Subcutaneous adipose tissue (tissue), 4 donors: ENCODE data around the gene PAK6. TPM values are rescaled to one million over a fixed set of nuclear protein-coding genes. Genes with fewer than 3 reads are reported as not detected.

Experiments used
- total RNA-seq, 4 donors: library from RNA; depleted of rRNA; stranded (reverse); fragments of >200 nt; gene quantifications; one replicate each; pipeline ENCODE4 v1.1.0, GENCODE V29; 2016
- TF ChIP-seq, protein P1 (sequence below): fragments of 450-650 bp; IDR thresholded peaks from one replicate; pipeline ENCODE4 v1.5.1; 2016; ENCODE audit warnings: low read depth, mild to moderate bottlenecking, control low read depth, antibody characterized with exemption, moderate library complexity

PAK6 gene
- total RNA-seq, 4 donors from 2014 or later = 0.49 to 4.1 (median 0.81) TPM

DNA sequence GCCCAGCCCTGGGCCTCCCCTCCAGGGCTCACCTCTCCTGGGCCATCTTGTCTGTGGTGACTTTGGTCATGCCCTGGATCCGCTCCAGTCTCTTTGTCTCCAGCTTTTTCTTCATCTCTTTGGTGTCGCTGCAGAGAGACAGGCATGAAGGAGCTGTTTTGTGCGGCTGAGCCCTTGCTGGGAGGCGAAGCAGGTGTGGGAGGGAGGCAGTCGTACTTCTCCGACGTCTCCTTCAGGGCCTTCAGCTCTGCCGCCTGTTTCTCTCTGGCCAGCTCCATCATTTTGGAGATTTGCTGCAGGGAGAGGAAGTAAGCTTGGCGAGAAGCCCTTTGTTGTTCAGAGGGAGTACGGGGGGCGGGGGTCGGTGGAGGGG is 51.7 kb downstream of the PAK6 start:
- TF ChIP-seq, protein P1, sequence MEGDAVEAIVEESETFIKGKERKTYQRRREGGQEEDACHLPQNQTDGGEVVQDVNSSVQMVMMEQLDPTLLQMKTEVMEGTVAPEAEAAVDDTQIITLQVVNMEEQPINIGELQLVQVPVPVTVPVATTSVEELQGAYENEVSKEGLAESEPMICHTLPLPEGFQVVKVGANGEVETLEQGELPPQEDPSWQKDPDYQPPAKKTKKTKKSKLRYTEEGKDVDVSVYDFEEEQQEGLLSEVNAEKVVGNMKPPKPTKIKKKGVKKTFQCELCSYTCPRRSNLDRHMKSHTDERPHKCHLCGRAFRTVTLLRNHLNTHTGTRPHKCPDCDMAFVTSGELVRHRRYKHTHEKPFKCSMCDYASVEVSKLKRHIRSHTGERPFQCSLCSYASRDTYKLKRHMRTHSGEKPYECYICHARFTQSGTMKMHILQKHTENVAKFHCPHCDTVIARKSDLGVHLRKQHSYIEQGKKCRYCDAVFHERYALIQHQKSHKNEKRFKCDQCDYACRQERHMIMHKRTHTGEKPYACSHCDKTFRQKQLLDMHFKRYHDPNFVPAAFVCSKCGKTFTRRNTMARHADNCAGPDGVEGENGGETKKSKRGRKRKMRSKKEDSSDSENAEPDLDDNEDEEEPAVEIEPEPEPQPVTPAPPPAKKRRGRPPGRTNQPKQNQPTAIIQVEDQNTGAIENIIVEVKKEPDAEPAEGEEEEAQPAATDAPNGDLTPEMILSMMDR = no peak

DNA sequence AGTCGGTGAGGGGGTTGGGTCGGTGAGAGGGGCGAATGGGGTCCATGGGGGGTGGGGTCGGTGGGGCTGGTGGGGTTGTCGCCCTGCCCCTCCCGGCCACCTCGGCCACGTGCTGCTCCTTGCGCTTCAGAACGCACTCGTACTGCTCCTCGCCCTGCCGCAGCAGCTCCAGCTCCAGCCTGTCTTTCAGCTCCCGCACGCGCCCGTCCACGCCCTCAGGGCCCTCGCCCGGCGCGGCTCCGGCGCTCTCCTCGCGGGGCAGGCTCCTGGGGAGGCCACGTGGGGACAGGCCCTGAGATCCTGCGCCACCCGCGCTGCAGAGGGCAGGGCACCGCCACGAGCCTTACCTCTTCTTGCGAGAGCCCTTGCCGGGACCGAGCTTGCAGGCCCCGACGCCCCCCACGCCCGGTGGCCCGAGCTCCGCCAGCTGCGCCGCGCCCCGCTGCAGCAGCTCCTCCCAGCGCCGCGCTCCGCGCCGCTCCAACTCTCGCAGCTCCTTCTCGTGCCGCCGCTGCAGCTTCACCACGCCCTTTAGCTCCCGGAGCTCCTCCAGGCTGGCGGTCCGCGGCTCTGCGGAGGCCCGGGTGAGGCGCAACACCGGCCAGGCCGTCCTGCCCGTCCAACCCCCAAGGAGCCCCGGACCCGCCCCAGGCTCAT is 52.2 kb downstream of the PAK6 start:
- TF ChIP-seq, protein P1 = no peak

- TF ChIP-seq, protein P1 = no peak
These were observed 53.4 kb downstream of the PAK6 start for GRCh38 chr15:40292246-40292645.

DNA sequence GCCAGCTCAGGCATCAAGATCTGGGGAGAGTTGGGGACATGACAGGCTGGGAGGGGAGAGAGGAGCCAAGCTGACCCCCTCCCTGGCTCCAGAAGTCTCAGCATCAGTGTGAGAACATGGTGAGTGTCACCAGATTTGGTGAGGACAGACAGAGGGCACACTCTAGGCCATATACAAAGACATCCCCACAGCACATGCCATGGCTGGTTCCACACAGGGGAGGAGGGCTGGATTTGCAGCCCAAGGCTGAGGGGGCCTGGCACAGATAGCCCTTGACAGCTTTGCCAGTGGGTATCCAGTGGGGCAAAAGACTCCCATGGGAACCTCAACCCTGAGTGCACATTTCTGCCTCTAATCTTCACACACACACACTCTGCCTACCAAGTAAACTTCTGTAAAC is 54.1 kb downstream of the PAK6 start:
- TF ChIP-seq, protein P1 = no peak

GRCh38 chr15:40293905-40294895 is 55.3 kb downstream of the PAK6 start:
- TF ChIP-seq, protein P1 = no peak

DNA sequence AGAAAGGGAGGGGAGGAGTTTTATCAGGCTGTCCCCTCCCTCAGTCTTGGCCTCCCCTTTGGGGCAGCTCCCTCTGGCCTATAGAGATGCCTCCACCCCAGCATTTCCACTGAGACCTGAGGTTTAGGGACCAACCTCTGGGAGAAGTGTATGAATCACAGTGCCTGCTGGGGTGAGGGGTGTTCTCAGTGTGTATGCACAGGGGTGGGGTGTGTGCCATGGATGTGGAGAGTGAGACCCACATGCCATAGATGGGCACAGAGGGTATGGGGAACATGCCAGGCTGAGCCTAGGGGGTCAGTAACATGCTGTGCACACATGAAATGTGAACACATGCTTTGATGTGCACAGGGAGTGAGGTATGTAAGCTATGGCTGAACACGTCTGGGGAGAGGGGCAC is 56.4 kb downstream of the PAK6 start:
- TF ChIP-seq, protein P1 = no peak

- TF ChIP-seq, protein P1 = no peak
These were observed 57.2 kb downstream of the PAK6 start for GRCh38 chr15:40295877-40296560.
